Erythroblast (primary cell): ENCODE data around the gene FCAMR.

Experiments used
- DNase-seq, 2 experiments: peaks; one replicate each; lab custom pipeline; 2025; lab: John Stamatoyannopoulos, UW
- GATA1 ChIP-seq: IDR thresholded peaks from 2 replicates; pipeline ENCODE4 v1.6.1; 2011; ENCODE audit warnings: low read depth, mild to moderate bottlenecking, control low read depth, low read length, moderate library complexity
- POLR2A ChIP-seq: IDR thresholded peaks from 2 replicates; pipeline ENCODE4 v1.6.1; 2011; ENCODE audit warnings: mild to moderate bottlenecking, low read length

Gene FCAMR

GRCh38 chr1:206970446-206970845, at the start of gene FCAMR:
TSS of gene FCAMR (minus strand) at chr1:206970460. CDS start at chr1:206970125, 335 bp downstream.
- DNase-seq, result no peak
- TF ChIP-seq POLR2A, result no peak
- no peak for TF ChIP-seq GATA1

- no peak for TF ChIP-seq POLR2A
- TF ChIP-seq GATA1, result no peak
- DNase-seq, result no peak
Observed at GRCh38 chr1:207019661-207020060, 49.4 kb upstream of the FCAMR start.

GRCh38 chr1:207019161-207019560, 48.9 kb upstream of the FCAMR start:
- no peak for DNase-seq
- no peak for TF ChIP-seq POLR2A

GRCh38 chr1:207018707-207019106, 48.4 kb upstream of the FCAMR start:
- TF ChIP-seq POLR2A (no peak), GATA1 (no peak)

GRCh38 chr1:207017615-207018559, 47.6 kb upstream of the FCAMR start:
- DNase-seq, result peak; percentile 63 to 77

More at GRCh38 chr1:207018707-207019106, 48.4 kb upstream of the FCAMR start:
- DNase-seq, result no peak

GRCh38 chr1:207015791-207016190, 45.5 kb upstream of the FCAMR start:
- peak in 1 of 2 experiments; percentile 18 for DNase-seq
- TF ChIP-seq POLR2A, result no peak
- no peak for TF ChIP-seq GATA1

More at GRCh38 chr1:207017615-207018559, 47.6 kb upstream of the FCAMR start:
- no peak for TF ChIP-seq GATA1
- no peak for TF ChIP-seq POLR2A

GRCh38 chr1:207014728-207015127, 44.5 kb upstream of the FCAMR start:
- no peak for DNase-seq
- no peak for TF ChIP-seq POLR2A
- no peak for TF ChIP-seq GATA1

GRCh38 chr1:207013321-207014085, 43.2 kb upstream of the FCAMR start:
- DNase-seq, result no peak
- TF ChIP-seq POLR2A (no peak), GATA1 (no peak)

- TF ChIP-seq GATA1 (no peak), POLR2A (no peak)
- DNase-seq, result no peak
Observed at GRCh38 chr1:207010726-207011125, 40.5 kb upstream of the FCAMR start.

GRCh38 chr1:207009945-207010344, 39.7 kb upstream of the FCAMR start:
- TF ChIP-seq GATA1 (no peak), POLR2A (no peak)
- no peak for DNase-seq

- TF ChIP-seq POLR2A (no peak), GATA1 (no peak)
- no peak for DNase-seq
Observed at GRCh38 chr1:207009182-207009850, 39.1 kb upstream of the FCAMR start.

GRCh38 chr1:207007352-207008033, 37.2 kb upstream of the FCAMR start:
- TF ChIP-seq GATA1 (no peak), POLR2A (no peak)
- no peak for DNase-seq

- DNase-seq, result peak in 1 of 2 experiments; percentile 14
- TF ChIP-seq GATA1 (no peak), POLR2A (no peak)
Observed at GRCh38 chr1:207006914-207007313, 36.7 kb upstream of the FCAMR start.
